ENCODE results near the gene RWDD3.

DNA sequence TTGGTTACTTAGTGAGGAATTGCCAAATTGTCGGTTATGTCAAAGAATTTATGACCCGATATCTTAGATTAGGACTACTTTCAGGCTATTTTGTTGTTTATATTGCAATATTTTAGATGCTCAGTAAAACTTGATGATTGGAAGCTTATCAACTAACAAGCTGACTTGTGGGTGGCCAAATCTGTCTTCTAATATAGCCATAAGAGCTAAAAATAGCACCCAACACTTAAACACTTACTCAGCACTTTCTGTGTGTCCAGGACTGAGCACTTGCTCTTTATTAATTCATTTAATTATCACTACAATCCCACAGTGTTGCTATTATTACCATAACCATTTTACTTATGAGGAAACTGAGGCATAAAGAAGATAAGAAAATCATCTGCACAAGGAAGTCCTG is 50.4 kb downstream of the RWDD3 start:
- TF ChIP-seq, protein P1, sequence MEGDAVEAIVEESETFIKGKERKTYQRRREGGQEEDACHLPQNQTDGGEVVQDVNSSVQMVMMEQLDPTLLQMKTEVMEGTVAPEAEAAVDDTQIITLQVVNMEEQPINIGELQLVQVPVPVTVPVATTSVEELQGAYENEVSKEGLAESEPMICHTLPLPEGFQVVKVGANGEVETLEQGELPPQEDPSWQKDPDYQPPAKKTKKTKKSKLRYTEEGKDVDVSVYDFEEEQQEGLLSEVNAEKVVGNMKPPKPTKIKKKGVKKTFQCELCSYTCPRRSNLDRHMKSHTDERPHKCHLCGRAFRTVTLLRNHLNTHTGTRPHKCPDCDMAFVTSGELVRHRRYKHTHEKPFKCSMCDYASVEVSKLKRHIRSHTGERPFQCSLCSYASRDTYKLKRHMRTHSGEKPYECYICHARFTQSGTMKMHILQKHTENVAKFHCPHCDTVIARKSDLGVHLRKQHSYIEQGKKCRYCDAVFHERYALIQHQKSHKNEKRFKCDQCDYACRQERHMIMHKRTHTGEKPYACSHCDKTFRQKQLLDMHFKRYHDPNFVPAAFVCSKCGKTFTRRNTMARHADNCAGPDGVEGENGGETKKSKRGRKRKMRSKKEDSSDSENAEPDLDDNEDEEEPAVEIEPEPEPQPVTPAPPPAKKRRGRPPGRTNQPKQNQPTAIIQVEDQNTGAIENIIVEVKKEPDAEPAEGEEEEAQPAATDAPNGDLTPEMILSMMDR (IDR thresholded peaks at IDR 0.05), result no peak
- TF ChIP-seq POLR2A (IDR thresholded peaks at IDR 0.05) (no peak), POLR2AphosphoS5 (IDR thresholded peaks at IDR 0.05) (no peak), EP300 (IDR thresholded peaks at IDR 0.05; ENCODE audit: low read depth) (no peak)
